Fibroblast of the aortic adventitia (primary cell): ENCODE results near the gene HNRNPUL1. TPM values are rescaled to one million over a fixed set of nuclear protein-coding genes. Genes with fewer than 3 reads are reported as not detected.

Experiments
- DNase-seq: peaks from one replicate; pipeline ENCODE4 v3.0.0-alpha.2; 2010; ENCODE audit warnings: low read depth
- H3K4me3 ChIP-seq: 2 replicates; pipeline ENCODE4 v1.5.1; 2011; ENCODE audit warnings: low read depth, mild to moderate bottlenecking, control low read depth, low read length, moderate library complexity
- total RNA-seq: library from RNA; depleted of rRNA; stranded (reverse); fragments of >200 nt; gene quantifications from 2 replicates; pipeline ENCODE4 v1.2.3, GENCODE V29; 2012; ENCODE audit warnings: low replicate concordance
- TF ChIP-seq, protein P1 (sequence below): IDR thresholded peaks from 2 replicates; pipeline ENCODE4 v1.5.1; 2011; ENCODE audit warnings: mild to moderate bottlenecking, low read length, control low read depth, inconsistent platforms; ENCODE audit not compliant: insufficient read depth

HNRNPUL1 gene
- total RNA-seq, 1 donor, result 108 TPM

DNA sequence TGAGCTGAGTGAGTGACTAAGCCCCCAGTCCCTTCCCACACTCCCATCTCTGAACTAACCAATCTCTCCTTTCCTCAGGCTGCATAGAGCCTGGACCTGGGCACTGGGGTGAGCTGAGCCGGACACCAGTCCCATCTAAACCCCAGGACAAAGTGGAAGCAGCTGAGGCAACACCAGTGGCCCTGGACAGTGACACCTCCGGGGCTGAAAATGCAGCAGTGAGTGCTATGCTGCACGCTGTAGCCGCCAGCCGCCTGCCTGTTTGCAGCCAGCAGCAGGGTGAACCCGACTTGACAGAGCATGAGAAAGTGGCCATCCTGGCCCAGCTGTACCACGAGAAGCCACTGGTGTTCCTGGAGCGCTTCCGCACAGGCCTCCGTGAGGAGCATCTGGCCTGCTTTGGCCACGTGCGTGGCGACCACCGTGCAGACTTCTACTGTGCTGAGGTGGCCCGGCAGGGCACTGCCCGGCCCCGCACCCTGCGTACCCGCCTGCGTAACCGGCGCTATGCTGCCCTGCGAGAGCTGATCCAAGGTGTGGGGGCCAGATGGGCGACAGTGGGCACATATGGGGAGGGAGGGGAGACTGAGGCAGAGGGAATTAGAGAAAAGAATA, 52.2 kb downstream of the HNRNPUL1 start:
- no peak overlapping the region for H3K4me3 ChIP-seq
- TF ChIP-seq, protein P1, sequence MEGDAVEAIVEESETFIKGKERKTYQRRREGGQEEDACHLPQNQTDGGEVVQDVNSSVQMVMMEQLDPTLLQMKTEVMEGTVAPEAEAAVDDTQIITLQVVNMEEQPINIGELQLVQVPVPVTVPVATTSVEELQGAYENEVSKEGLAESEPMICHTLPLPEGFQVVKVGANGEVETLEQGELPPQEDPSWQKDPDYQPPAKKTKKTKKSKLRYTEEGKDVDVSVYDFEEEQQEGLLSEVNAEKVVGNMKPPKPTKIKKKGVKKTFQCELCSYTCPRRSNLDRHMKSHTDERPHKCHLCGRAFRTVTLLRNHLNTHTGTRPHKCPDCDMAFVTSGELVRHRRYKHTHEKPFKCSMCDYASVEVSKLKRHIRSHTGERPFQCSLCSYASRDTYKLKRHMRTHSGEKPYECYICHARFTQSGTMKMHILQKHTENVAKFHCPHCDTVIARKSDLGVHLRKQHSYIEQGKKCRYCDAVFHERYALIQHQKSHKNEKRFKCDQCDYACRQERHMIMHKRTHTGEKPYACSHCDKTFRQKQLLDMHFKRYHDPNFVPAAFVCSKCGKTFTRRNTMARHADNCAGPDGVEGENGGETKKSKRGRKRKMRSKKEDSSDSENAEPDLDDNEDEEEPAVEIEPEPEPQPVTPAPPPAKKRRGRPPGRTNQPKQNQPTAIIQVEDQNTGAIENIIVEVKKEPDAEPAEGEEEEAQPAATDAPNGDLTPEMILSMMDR, result no peak
- no peak for DNase-seq

DNA sequence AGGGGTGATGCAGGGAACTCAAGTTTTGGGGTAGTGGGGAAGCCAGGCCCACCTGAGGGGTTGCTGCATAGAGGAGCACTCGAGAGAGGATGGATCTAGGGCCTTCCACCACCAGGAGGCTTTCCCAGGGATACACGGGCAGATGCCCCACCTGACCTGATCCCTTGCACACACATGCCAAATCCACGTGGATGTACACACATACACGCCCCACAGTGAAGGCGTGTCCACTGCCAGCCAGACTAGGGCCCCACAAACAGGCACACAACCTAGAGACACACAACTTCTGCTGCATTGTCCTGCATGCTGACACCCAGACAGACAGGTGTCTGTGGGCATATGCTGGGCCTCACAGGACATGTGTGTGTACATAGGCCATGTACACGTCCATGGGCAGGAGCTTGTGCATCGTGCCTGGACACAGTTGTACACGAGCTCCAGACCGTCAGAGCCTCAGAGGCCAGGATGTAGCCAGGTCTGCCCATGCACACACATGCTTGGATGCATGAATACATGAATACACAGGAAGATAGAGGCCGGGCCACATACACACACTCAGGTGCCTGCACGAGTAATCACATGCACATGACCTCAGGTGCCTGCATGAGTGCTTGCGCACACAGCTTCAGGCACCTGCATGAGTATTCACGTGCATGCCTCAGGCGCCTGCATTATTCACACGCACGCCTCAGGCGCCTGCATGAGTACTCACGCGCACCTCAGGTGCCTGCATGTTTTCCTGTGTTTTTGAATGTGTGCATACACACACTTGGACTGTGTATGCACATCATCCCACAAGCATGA, 54.7 kb downstream of the HNRNPUL1 start:
- TF ChIP-seq, protein P1, result no peak
- no peak for DNase-seq
- H3K4me3 ChIP-seq, result no peak overlapping the region

DNA sequence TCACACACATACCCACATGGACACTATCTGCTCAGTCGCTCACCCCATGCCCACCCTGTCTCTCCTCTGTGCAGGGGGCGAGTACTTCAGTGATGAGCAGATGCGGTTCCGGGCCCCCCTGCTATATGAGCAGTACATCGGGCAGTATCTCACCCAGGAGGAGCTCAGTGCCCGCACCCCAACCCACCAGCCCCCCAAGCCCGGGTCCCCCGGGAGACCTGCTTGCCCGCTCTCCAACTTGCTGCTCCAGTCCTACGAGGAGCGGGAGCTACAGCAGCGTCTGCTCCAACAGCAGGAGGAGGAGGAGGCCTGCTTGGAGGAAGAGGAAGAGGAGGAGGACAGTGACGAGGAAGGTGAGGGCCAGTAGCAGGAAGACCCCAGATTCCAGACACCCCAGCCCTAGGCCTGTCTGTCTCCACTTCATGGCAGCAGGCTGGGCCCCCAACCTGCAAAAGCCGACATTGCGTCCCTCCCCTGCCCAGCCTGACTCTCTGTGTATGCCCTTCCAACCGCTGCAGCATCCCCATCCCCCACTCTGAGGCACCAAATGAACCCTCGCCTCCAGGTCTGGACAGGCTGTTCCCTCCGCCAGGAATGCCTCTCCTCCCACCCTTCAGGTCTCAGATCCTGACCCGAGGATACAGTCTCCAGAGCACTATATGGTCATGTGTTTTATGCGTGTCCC, 55.5 kb downstream of the HNRNPUL1 start:
- DNase-seq, result no peak
- TF ChIP-seq, protein P1, result no peak
- no peak overlapping the region for H3K4me3 ChIP-seq

DNA sequence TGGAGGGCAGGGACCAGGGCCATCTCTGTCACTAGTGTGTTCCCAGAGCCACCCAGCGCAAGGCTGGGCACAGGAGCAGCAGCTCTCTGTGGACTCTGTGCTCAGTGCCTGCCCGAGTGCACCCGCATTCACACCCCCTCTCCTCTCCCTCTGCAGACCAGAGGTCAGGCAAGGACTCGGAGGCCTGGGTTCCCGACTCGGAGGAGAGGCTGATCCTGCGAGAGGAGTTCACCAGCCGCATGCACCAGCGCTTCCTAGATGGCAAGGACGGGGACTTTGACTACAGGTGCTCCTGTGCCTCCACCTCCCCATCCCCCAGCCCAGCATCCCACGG, 56.0 kb downstream of the HNRNPUL1 start:
- no peak overlapping the region for H3K4me3 ChIP-seq
- DNase-seq, result no peak
- TF ChIP-seq, protein P1, result no peak

DNA sequence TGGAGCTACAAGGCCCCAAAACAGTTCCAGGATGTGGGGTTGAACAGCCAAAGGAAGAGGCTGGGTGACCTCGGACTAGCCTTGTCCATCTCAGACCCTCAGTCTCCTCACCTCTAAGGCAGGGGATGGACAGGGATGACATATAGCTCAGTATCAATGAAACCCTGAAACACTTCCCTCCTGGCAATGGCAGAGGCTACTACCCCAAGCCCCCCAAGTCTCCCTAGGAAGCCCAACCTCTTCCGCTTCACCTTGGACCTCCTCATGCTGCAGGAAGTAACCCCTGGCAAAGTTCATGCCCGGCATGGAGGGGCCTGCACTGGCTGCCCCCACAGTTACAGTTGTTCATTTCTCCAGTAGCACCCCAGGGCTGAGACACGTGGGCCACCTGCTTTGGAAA, 56.4 kb downstream of the HNRNPUL1 start:
- H3K4me3 ChIP-seq, result no peak overlapping the region
- TF ChIP-seq, protein P1, result no peak
- DNase-seq, result no peak

DNA sequence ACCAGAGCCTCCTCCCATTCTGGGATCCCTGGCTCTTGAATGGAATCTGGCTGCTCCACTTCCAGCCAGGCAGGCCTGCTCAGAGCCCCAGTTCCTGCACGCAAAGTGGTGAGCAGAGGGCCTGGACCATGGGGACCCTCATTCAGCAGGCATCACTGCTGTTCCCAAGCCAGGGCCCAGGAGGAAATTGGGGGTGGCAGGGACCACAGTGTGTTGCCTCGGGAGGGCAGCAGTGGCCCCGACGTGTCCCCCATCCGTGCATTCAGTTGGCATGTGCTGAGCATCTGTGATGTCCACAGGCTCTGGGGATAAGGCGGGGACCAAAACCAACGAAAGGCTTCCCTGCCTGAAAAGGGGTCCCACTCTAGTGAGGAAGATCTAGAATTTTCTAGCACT, 57.0 kb downstream of the HNRNPUL1 start:
- H3K4me3 ChIP-seq, result no peak overlapping the region
- TF ChIP-seq, protein P1, result no peak
- no peak for DNase-seq
